SU-DHL-6 (cell line): ENCODE data around the gene IL22RA2.
"Not testable (repeated sequence)": the region's sequence is repeated elsewhere in the genome, so short reads cannot be mapped to it uniquely, and the experiment has no call there.

ENCODE experiments used
- H2AFZ ChIP-seq: fragments of 200-600 bp; sonication (generic); 2 replicates; pipeline ENCODE4 v1.6.1; 2014; ENCODE audit warnings: low read depth, mild to moderate bottlenecking, moderate library complexity, mixed read lengths, antibody characterized with exemption, low read length; ENCODE audit not compliant: severe bottlenecking
- H3F3A ChIP-seq: fragments of 200-600 bp; shearing (Covaris generic); 2 replicates; pipeline ENCODE4 v1.6.0; 2016; ENCODE audit warnings: antibody characterized with exemption, mild to moderate bottlenecking; ENCODE audit not compliant: insufficient read depth
- H3K27ac ChIP-seq: fragments of 200-600 bp; sonication (generic); 2 replicates; pipeline ENCODE4 v1.5.1; 2016; ENCODE audit warnings: low read depth, mild to moderate bottlenecking, low read length, moderate library complexity, mixed read lengths
- H3K27me3 ChIP-seq: fragments of 200-600 bp; sonication (generic), shearing (Covaris generic); 2 replicates; pipeline ENCODE4 v1.6.0; 2014; ENCODE audit warnings: mild to moderate bottlenecking, low read length
- H3K36me3 ChIP-seq: fragments of 200-600 bp; sonication (generic); 2 replicates; pipeline ENCODE4 v1.6.1; 2014; ENCODE audit warnings: mild to moderate bottlenecking, low read length, mixed read lengths
- H3K4me2 ChIP-seq: fragments of 300-600, 200-600 bp; shearing (Covaris generic), sonication (generic); 2 replicates; pipeline ENCODE4 v1.6.0; 2014; ENCODE audit warnings: low read length, low read depth, mild to moderate bottlenecking; ENCODE audit not compliant: poor library complexity, severe bottlenecking
- H3K4me3 ChIP-seq: fragments of 200-600 bp; sonication (generic); 2 replicates; pipeline ENCODE4 v1.5.1; 2014; ENCODE audit warnings: antibody characterized with exemption, low read length, mild to moderate bottlenecking, mixed read lengths; ENCODE audit not compliant: insufficient read depth, poor library complexity, severe bottlenecking
- H3K79me2 ChIP-seq: fragments of 200-600 bp; sonication (generic); 2 replicates; pipeline ENCODE4 v1.6.1; 2014; ENCODE audit warnings: mild to moderate bottlenecking, low read length, moderate library complexity; ENCODE audit not compliant: insufficient read depth
- H3K9ac ChIP-seq: fragments of 200-600 bp; sonication (generic); 2 replicates; pipeline ENCODE4 v1.7.0; 2014; ENCODE audit warnings: mild to moderate bottlenecking, low read length
- H3K9me2 ChIP-seq: fragments of 200-600 bp; sonication (generic); replicated peaks from 2 replicates; pipeline ENCODE4 v1.6.1; 2014; ENCODE audit warnings: low read length; ENCODE audit not compliant: insufficient read depth
- H3K9me3 ChIP-seq: fragments of 200-600 bp; sonication (generic); 2 replicates; pipeline ENCODE4 v1.6.1; 2014; ENCODE audit warnings: low read length, mixed read lengths; ENCODE audit not compliant: insufficient read depth
- H4K20me1 ChIP-seq: fragments of 200-600 bp; sonication (generic); 2 replicates; pipeline ENCODE4 v1.6.1; 2014; ENCODE audit warnings: low read depth, mild to moderate bottlenecking, antibody characterized with exemption, low read length, moderate library complexity, mixed read lengths
- CTCF ChIP-seq: fragments of 200-600 bp; sonication (generic); IDR thresholded peaks from one replicate; pipeline ENCODE4 v1.5.1; 2017; ENCODE audit warnings: antibody characterized with exemption, mild to moderate bottlenecking, low read length, moderate library complexity; ENCODE audit not compliant: insufficient read depth, poor library complexity, severe bottlenecking
- EZH2phosphoT487 ChIP-seq: fragments of 200-600 bp; sonication (generic), shearing (Covaris generic); conservative IDR thresholded peaks from 2 replicates; pipeline ENCODE4 v1.6.1; 2018; ENCODE audit warnings: mild to moderate bottlenecking, antibody characterized with exemption, low read length, moderate library complexity, mixed read lengths

Gene IL22RA2

GRCh38 chr6:137111296-137112066 lies 62.0 kb downstream of the IL22RA2 start:
- no peaks in the 10 kb centered on the region for H3K79me2 ChIP-seq
- no peaks in the 10 kb centered on the region for H3K27me3 ChIP-seq
- H3K36me3 ChIP-seq = no peaks in the 10 kb centered on the region
- no peak overlapping the region for H3K4me2 ChIP-seq
- H3K4me3 ChIP-seq = no peak overlapping the region
- H2AFZ ChIP-seq = no peak overlapping the region
- H3K9me3 ChIP-seq = no peaks in the 10 kb centered on the region
- no peaks in the 10 kb centered on the region for H3F3A ChIP-seq
- no peak overlapping the region for H3K27ac ChIP-seq
- TF ChIP-seq EZH2phosphoT487 = no peak
- TF ChIP-seq CTCF = no peak
- no peaks in the 10 kb centered on the region for H4K20me1 ChIP-seq
- no peak overlapping the region for H3K9ac ChIP-seq
- H3K9me2 ChIP-seq = no peaks in the 10 kb centered on the region; the same call in 1 of the 2 replicates

- Histone ChIP-seq H3K4me2 (no peak overlapping the region), H3K9me2 (no peaks in the 10 kb centered on the region), H3K36me3 (no peaks in the 10 kb centered on the region), H3K9me3 (no peaks in the 10 kb centered on the region), H3K9ac (no peak overlapping the region), H3K27me3 (no peaks in the 10 kb centered on the region), H3K79me2 (no peaks in the 10 kb centered on the region), H4K20me1 (no peaks in the 10 kb centered on the region), H3F3A (no peaks in the 10 kb centered on the region), H3K4me3 (no peak overlapping the region), H3K27ac (no peak overlapping the region), H2AFZ (no peak overlapping the region)
- TF ChIP-seq CTCF (no peak), EZH2phosphoT487 (no peak)
These were observed 65.7 kb downstream of the IL22RA2 start for GRCh38 chr6:137107767-137108105.

- not testable (repeated sequence) for H3K27ac ChIP-seq, H3K4me3 ChIP-seq, H4K20me1 ChIP-seq, H3K36me3 ChIP-seq, H3K9me2 ChIP-seq, H2AFZ ChIP-seq, H3K9ac ChIP-seq, H3K9me3 ChIP-seq, H3K79me2 ChIP-seq, H3K4me2 ChIP-seq, H3F3A ChIP-seq, H3K27me3 ChIP-seq
These were observed 66.2 kb downstream of the IL22RA2 start for GRCh38 chr6:137107047-137107766.

GRCh38 chr6:137106183-137106582 lies 67.3 kb downstream of the IL22RA2 start:
- no peak for TF ChIP-seq CTCF
- no peak for TF ChIP-seq EZH2phosphoT487
- Histone ChIP-seq H3K9ac (no peak overlapping the region), H3K27ac (no peak overlapping the region), H3K9me3 (no peaks in the 10 kb centered on the region), H3K79me2 (no peaks in the 10 kb centered on the region), H3K4me2 (no peak overlapping the region), H3K9me2 (no peaks in the 10 kb centered on the region), H2AFZ (no peak overlapping the region), H3K4me3 (no peak overlapping the region), H3K36me3 (no peaks in the 10 kb centered on the region), H3K27me3 (no peaks in the 10 kb centered on the region), H4K20me1 (no peaks in the 10 kb centered on the region), H3F3A (no peaks in the 10 kb centered on the region)
